ENCODE data around the gene SPTBN2.
"Not testable (repeated sequence)": the region's sequence is repeated elsewhere in the genome, so short reads cannot be mapped to it uniquely, and the experiment has no call there.

Gene SPTBN2

GRCh38 chr11:66680966-66681645 lies 47.9 kb downstream of the SPTBN2 start:
- no peak for DNase-seq

DNA sequence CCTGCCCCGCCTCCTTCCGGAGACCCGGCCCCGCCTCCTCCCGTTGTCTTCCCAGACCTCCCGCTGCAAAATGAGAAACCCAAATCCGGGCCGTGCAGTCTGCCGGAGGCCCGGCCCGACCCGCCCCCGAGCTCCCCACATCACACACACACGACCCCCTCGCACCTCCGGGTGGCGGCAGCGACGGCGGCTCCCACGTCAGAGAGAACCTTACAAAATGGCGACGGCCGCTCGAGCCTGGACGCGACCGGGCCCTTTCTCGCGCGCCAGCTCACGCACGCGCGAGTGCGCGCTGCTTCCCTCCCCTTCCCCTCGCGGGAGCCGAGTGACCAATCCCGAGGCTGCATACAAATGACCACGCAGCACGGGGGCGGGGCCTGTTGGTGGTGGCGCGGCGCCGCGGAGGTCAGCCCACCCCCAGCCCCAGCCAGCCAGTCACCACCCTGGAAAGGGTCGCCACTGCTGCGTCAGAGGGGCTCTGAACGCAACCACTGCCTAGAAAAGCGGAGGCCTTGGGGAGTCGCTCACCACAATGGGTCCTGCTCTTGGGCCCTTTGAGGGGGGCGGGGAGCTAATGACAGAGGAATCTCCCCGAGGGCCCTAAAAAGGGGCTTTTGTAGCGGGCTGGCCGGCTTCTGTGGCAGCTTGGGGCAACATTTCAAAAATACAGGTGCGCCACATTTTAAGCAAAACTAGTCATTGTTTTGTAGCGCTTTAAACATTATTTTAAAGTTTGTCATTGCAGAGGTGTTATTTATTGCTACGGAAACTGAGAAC lies 51.2 kb downstream of the SPTBN2 start, which contains the start of gene RBM4B:
Gene RBM4B (minus strand): TSS at position 289 of the 777 bp plus-strand sequence. CDS start 808 bp downstream, outside the sequence.
- peak; percentile 70 to 90 for DNase-seq

DNA sequence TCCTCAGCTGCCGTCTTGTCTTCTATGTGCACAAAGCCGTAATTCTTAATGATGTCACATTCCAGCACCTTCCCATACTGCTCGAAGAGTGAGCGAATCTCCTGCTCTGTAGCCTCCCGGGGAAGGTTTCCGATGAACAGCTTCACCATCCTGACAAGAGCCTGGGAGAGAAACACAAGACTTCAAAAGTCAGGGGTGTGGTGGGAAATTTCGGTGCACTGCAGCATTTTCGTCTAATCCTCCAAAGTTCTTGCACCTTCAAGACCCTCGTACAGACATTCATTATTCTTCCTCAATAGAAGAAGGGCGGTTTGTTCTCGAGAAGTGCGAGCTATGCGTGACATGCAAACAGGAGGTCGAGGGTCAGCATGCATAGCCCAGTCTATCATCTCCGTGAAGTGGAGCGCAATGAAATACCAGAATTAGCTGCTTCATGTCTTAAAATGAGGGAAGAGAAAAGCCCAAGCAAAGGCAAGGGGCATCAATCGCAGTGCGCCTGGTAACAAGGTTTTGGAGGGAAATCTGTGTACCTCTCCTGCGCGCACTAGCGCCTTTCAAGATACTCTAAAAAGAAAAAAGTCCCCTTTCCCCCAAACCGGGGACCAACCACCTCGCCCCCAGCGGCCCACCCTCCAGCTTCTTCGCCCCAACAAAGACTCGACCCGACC lies 52.0 kb downstream of the SPTBN2 start:
- no peak for DNase-seq

GRCh38 chr11:66676282-66676919 lies 52.6 kb downstream of the SPTBN2 start:
- no peak for DNase-seq

DNA sequence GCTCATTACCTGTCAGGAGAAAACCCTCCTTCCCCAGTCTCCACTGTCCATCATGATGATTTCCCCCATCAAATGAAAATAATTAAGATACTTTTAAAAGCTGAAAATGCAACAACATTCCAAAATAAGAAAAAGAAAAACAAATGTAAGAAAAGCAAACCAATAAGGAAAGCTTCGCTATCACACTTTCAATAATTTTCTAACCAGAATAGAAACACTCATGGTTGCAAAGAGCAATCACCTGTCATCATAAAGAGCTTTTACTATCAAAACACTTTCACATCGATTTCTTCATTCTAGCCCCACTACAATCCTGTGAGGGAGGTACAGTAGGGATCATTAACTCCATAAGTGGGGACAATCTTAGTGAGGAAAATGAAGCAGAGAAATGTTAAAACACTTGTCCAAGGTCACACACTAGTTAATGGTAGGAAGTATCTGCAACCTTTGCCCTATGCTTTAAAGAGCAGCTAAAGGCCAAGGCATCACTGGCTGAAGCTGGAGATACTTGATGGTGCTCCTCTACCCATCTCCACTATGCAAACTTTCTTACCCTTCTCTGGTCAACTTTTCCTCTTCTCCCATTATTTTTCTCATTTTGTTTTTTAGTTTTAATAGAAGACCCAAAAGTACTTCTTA lies 53.9 kb downstream of the SPTBN2 start:
- peak; percentile 43 to 67 for DNase-seq

GRCh38 chr11:66670816-66671215 lies 58.2 kb downstream of the SPTBN2 start:
- DNase-seq: no peak

DNA sequence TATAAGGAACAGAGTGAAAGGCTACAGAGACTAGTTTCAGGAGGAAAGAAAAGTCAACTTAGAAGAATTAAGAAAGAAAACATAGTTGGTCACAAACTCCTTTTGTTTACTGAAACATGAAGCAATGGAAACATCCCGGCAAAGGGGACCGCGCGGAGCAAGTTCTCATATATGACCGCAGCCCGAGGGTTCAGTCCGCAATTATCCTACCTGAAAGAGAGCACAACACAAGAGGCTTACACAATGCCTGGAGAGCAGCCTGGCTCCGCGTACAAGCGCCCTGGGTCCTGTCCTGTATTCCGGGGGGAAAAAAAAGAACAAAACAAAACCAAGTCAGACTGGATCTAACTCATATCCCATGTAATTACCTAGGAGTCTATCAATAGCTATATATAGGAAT lies 63.6 kb downstream of the SPTBN2 start:
- no peak for DNase-seq

GRCh38 chr11:66663741-66664296 lies 65.2 kb downstream of the SPTBN2 start:
- DNase-seq: no peak

DNA sequence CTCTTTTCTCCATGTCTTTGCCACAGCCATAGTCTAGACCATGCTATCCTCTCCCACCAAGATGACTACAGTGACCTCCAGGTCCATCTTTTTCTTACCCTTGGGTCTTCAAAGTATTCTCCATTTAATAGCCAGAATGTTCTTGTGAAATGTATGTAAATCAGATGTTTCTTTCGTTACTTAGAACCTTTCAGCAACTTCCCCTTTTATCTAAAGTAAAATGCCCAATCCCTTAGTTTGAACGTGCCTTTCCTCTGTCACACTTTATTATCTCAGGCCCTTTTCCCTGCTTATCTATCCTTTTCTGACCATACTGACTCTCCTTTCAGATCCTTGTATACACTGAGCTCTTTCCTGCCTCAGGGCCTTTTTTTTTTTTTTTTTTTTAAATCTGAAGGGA lies 69.3 kb downstream of the SPTBN2 start:
- DNase-seq: no peak

GRCh38 chr11:66653123-66653522 lies 75.9 kb downstream of the SPTBN2 start:
- DNase-seq: no peak

GRCh38 chr11:66652651-66653050 lies 76.4 kb downstream of the SPTBN2 start:
- no peak for DNase-seq

GRCh38 chr11:66651016-66651415 lies 78.0 kb downstream of the SPTBN2 start:
- DNase-seq: no peak

DNA sequence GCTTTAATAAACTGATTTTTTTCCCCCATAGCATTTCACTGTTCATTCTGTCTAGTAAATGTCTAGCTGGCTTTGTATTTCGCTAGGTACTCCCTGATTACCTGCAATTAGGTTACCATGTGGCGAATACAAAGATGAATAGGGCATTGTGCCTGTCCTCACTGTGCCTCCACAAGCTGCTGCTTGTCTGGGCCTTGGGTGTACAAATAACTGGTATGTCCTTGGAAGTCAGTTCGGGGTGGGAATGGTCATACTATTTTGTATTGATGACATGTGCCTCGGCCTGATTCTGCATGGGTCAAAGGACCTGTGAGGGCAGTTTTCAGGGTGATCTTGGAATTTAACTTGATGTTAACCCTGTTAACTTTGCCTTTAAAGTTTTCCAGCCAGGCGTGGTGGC lies 79.1 kb downstream of the SPTBN2 start:
- no peak for DNase-seq

- no peak for DNase-seq
Observed at GRCh38 chr11:66646828-66647227, 82.2 kb downstream of the SPTBN2 start.

- no peak for DNase-seq
Observed at GRCh38 chr11:66643745-66644437, 85.1 kb downstream of the SPTBN2 start.

GRCh38 chr11:66641834-66642233 lies 87.2 kb downstream of the SPTBN2 start:
- no peak for DNase-seq

- DNase-seq: not testable (repeated sequence)
Observed at GRCh38 chr11:66639814-66640340, 89.1 kb downstream of the SPTBN2 start.

DNA sequence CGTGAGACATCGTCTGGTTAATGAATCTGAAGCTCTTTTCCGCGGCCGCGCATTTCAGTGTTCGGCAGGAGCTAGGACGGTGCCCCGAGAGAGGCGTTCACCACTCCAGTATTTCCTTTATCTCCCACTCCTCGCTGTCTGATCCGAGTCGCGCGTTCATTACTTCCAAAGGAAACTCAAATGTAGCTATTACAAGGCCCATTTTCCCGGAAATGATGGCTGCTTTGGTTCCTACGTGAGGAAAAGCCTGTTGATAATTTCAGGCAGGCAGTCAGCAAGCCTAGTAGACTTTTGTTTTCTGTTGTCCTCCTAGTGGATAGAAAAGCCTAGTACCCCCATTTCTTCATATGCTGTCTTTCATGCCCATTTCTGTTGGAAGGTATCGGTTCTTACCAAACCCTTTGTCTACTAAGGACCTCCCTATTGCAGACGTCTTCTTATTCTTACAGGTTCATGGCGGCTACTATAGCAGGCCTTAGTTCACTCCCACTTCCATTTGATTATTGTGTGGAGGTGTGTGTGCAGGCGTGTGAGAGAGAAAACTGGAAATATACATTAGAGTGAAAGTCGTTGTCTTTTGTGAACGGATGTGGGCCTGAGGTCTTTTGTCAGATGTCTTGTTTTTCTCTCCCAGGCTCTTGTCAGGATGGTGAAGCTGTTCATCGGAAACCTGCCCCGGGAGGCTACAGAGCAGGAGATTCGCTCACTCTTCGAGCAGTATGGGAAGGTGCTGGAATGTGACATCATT lies 89.8 kb downstream of the SPTBN2 start:
- DNase-seq: no peak

DNA sequence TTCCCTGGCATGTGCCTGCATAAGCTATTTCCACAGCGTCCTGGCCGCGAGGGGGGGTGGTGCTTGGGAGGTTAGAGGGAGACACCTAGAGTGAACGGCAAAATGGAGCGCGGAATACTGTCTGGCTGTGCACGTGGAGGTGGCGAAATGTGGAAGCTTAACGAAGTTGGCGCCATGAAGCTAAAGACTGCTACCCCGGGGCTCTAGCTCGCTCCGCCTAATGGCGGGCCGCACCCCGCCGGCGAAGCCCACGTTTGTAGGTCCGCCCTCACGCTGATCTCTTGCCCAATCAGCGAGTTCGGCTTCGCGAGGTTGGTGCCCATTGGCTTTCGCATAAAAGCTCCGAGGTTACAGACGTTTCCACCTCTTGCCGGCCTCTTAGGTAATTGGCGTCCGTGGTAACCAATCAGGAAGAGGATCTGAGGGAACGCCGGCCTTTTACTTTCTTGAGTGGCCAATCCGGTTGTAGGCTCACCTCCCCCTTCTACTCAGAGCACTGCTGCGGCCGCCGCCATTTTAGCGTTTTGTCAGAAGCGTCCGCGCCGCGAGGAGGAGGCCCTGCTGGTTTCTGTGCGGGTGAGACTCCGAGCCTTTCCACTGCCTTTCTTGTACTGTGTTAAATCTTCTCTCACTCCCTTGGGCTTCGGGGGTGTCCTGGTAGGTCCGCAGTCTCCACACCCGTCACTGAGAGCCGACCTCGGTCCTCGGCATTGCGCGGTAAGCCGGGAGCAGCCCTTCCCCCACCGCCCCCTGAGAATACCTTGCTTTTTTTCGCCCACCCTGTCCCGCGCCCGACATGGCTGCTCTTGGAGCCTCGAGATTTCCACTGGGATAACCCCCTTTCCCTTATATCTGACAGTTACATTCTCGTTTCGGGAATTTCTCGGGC lies 90.6 kb downstream of the SPTBN2 start, which contains the start of gene RBM4:
Gene RBM4 (plus strand): TSS at position 527 of the 889 bp plus-strand sequence. CDS start 1,009 bp downstream, outside the sequence.
- DNase-seq: peak; percentile 96 to 98
